HEK293 (cell line): ENCODE measurements around the gene HDAC1.

Source experiments
- GLI2 ChIP-seq: fragments of 450-650 bp; formaldehyde crosslinking; IDR thresholded peaks from 2 replicates; pipeline ENCODE4; 2017; ENCODE audit warnings: missing biosample characterization, missing genetic modification characterization, low read depth, borderline replicate concordance
- GLI4 ChIP-seq: fragments of 450-650 bp; formaldehyde crosslinking; IDR thresholded peaks from 2 replicates; pipeline ENCODE4 v1.5.1; 2016; ENCODE audit warnings: missing biosample characterization, missing genetic modification characterization
- KLF8 ChIP-seq: fragments of 450-650 bp; formaldehyde crosslinking; IDR thresholded peaks from 2 replicates; pipeline ENCODE4 v1.5.1; 2016; ENCODE audit warnings: missing biosample characterization, missing genetic modification characterization
- OSR2 ChIP-seq: fragments of 450-650 bp; formaldehyde crosslinking; IDR thresholded peaks from 2 replicates; pipeline ENCODE4 v1.5.1; 2016; ENCODE audit warnings: missing biosample characterization, missing genetic modification characterization
- ZBTB48 ChIP-seq: fragments of 450-650 bp; formaldehyde crosslinking; IDR thresholded peaks from 2 replicates; pipeline ENCODE4 v1.5.1; 2016; ENCODE audit warnings: missing biosample characterization, missing genetic modification characterization
- ZBTB7A ChIP-seq: fragments of 450-650 bp; formaldehyde crosslinking; IDR thresholded peaks from 2 replicates; pipeline ENCODE4 v1.5.1; 2016; ENCODE audit warnings: low read depth, missing biosample characterization, missing genetic modification characterization
- ZEB2 ChIP-seq: fragments of 450-650 bp; formaldehyde crosslinking; IDR thresholded peaks from 2 replicates; pipeline ENCODE4 v1.5.1; 2016; ENCODE audit warnings: missing biosample characterization, missing genetic modification characterization
- ZNF133 ChIP-seq: fragments of 450-650 bp; formaldehyde crosslinking; IDR thresholded peaks from 2 replicates; pipeline ENCODE4 v1.5.1; 2016; ENCODE audit warnings: missing biosample characterization, missing genetic modification characterization
- ZNF175 ChIP-seq: fragments of 450-650 bp; formaldehyde crosslinking; IDR thresholded peaks from 2 replicates; pipeline ENCODE4 v1.5.1; 2016; ENCODE audit warnings: missing biosample characterization, missing genetic modification characterization
- ZNF202 ChIP-seq: fragments of 450-650 bp; formaldehyde crosslinking; IDR thresholded peaks from 2 replicates; pipeline ENCODE4 v1.5.1; 2016; ENCODE audit warnings: missing biosample characterization, missing genetic modification characterization, borderline replicate concordance
- ZNF24 ChIP-seq: fragments of 450-650 bp; formaldehyde crosslinking; IDR thresholded peaks from 2 replicates; pipeline ENCODE4 v1.5.1; 2016; ENCODE audit warnings: missing biosample characterization, missing genetic modification characterization
- ZNF449 ChIP-seq: fragments of 450-650 bp; formaldehyde crosslinking; IDR thresholded peaks from 2 replicates; pipeline ENCODE4 v1.5.1; 2017; ENCODE audit warnings: missing biosample characterization, mild to moderate bottlenecking, missing genetic modification characterization, moderate library complexity
- ZNF513 ChIP-seq: fragments of 450-650 bp; IDR thresholded peaks from 2 replicates; pipeline ENCODE4 v1.5.1; 2018; ENCODE audit warnings: missing biosample characterization, missing genetic modification characterization
- ZNF518A ChIP-seq: fragments of 450-650 bp; formaldehyde crosslinking; conservative IDR thresholded peaks from 2 replicates; pipeline ENCODE4 v1.5.1; 2016; ENCODE audit warnings: low read depth, missing biosample characterization, missing genetic modification characterization
- ZNF629 ChIP-seq: fragments of 450-650 bp; formaldehyde crosslinking; IDR thresholded peaks from 2 replicates; pipeline ENCODE4 v1.5.1; 2017; ENCODE audit warnings: missing biosample characterization, missing genetic modification characterization
- TF ChIP-seq, protein P1 (sequence below): fragments of 450-650 bp; formaldehyde crosslinking; IDR thresholded peaks from 2 replicates; pipeline ENCODE4 v1.5.1; 2017; ENCODE audit warnings: missing biosample characterization, missing genetic modification characterization
- TF ChIP-seq, protein P2 (sequence below): sonication (generic); formaldehyde crosslinking; IDR thresholded peaks from 2 replicates; pipeline ENCODE4 v1.8.1; 2022; ENCODE audit warnings: mild to moderate bottlenecking, moderate library complexity, missing genetic modification reagents
- TF ChIP-seq, protein P3 (sequence below): fragments of 450-650 bp; formaldehyde crosslinking; IDR thresholded peaks from 2 replicates; pipeline ENCODE4 v1.5.1; 2016; ENCODE audit warnings: missing biosample characterization, missing genetic modification characterization
- TF ChIP-seq, protein P4 (sequence below): fragments of 450-650 bp; formaldehyde crosslinking; IDR thresholded peaks from 2 replicates; pipeline ENCODE4 v1.5.1; 2016; ENCODE audit warnings: missing biosample characterization, missing genetic modification characterization

HDAC1 gene

GRCh38 chr1:32335790-32336590, 44.1 kb downstream of the HDAC1 start, which contains the start of gene MARCKSL1 (continued):
- TF ChIP-seq ZNF518A (no peak), KLF8 (tag by site-specific recombination) (peak; percentile 58; the same call in 1 of the 2 replicates), OSR2 (no peak), GLI4 (tag by site-specific recombination) (no peak), ZNF513 (tag by site-specific recombination) (0 out of 2 replicates have a peak, but pooled peaks have one; percentile 14), ZNF629 (no peak), ZNF24 (tag by site-specific recombination) (no peak), ZNF449 (tag by site-specific recombination) (no peak), ZBTB48 (tag by site-specific recombination) (no peak), ZNF133 (tag by site-specific recombination) (no peak), ZNF175 (tag by site-specific recombination) (no peak), GLI2 (tag by site-specific recombination) (no peak), ZBTB7A (0 out of 2 replicates have a peak, but pooled peaks have one; percentile 35), ZEB2 (tag by site-specific recombination) (no peak), ZNF202 (tag by site-specific recombination) (no peak)
- TF ChIP-seq, protein P1, sequence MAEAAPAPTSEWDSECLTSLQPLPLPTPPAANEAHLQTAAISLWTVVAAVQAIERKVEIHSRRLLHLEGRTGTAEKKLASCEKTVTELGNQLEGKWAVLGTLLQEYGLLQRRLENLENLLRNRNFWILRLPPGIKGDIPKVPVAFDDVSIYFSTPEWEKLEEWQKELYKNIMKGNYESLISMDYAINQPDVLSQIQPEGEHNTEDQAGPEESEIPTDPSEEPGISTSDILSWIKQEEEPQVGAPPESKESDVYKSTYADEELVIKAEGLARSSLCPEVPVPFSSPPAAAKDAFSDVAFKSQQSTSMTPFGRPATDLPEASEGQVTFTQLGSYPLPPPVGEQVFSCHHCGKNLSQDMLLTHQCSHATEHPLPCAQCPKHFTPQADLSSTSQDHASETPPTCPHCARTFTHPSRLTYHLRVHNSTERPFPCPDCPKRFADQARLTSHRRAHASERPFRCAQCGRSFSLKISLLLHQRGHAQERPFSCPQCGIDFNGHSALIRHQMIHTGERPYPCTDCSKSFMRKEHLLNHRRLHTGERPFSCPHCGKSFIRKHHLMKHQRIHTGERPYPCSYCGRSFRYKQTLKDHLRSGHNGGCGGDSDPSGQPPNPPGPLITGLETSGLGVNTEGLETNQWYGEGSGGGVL (tag by site-specific recombination), result no peak
- TF ChIP-seq, protein P2, sequence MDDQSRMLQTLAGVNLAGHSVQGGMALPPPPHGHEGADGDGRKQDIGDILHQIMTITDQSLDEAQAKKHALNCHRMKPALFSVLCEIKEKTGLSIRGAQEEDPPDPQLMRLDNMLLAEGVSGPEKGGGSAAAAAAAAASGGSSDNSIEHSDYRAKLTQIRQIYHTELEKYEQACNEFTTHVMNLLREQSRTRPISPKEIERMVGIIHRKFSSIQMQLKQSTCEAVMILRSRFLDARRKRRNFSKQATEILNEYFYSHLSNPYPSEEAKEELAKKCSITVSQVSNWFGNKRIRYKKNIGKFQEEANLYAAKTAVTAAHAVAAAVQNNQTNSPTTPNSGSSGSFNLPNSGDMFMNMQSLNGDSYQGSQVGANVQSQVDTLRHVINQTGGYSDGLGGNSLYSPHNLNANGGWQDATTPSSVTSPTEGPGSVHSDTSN (CRISPR knock-in tag), result 0 out of 2 replicates have a peak, but pooled peaks have one; percentile 7
- TF ChIP-seq, protein P3, sequence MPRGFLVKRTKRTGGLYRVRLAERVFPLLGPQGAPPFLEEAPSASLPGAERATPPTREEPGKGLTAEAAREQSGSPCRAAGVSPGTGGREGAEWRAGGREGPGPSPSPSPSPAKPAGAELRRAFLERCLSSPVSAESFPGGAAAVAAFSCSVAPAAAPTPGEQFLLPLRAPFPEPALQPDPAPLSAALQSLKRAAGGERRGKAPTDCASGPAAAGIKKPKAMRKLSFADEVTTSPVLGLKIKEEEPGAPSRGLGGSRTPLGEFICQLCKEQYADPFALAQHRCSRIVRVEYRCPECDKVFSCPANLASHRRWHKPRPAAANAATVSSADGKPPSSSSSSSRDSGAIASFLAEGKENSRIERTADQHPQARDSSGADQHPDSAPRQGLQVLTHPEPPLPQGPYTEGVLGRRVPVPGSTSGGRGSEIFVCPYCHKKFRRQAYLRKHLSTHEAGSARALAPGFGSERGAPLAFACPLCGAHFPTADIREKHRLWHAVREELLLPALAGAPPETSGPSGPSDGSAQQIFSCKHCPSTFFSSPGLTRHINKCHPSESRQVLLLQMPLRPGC, result no peak
- TF ChIP-seq, protein P4, sequence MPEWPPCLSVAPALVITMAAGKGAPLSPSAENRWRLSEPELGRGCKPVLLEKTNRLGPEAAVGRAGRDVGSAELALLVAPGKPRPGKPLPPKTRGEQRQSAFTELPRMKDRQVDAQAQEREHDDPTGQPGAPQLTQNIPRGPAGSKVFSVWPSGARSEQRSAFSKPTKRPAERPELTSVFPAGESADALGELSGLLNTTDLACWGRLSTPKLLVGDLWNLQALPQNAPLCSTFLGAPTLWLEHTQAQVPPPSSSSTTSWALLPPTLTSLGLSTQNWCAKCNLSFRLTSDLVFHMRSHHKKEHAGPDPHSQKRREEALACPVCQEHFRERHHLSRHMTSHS (tag by site-specific recombination), result no peak
